ENCODE results near the gene GDI1. TPM values are rescaled to one million over a fixed set of nuclear protein-coding genes. Genes with fewer than 3 reads are reported as not detected.

GDI1 gene
- total RNA-seq, 1 experiment from 2014 or later, result 137 TPM

- peak; percentile 39 for DNase-seq (ENCODE audit: low spot score)
- no peaks in the 10 kb centered on the region for H3K4me1 ChIP-seq (ENCODE audit: insufficient read depth, low read length, poor library complexity, severe bottlenecking)
- no peaks in the 10 kb centered on the region for H3K36me3 ChIP-seq (ENCODE audit: insufficient read depth, low read length, poor library complexity, severe bottlenecking)
- intact Hi-C loops (cut with micrococcal nuclease; ENCODE audit: unreplicated experiment), result no loop called here
- H3K4me3 ChIP-seq (ENCODE audit: low read depth, low read length, poor library complexity, severe bottlenecking), result peak within 1 kb of the TSS; percentile 65
- TF ChIP-seq, protein P1, sequence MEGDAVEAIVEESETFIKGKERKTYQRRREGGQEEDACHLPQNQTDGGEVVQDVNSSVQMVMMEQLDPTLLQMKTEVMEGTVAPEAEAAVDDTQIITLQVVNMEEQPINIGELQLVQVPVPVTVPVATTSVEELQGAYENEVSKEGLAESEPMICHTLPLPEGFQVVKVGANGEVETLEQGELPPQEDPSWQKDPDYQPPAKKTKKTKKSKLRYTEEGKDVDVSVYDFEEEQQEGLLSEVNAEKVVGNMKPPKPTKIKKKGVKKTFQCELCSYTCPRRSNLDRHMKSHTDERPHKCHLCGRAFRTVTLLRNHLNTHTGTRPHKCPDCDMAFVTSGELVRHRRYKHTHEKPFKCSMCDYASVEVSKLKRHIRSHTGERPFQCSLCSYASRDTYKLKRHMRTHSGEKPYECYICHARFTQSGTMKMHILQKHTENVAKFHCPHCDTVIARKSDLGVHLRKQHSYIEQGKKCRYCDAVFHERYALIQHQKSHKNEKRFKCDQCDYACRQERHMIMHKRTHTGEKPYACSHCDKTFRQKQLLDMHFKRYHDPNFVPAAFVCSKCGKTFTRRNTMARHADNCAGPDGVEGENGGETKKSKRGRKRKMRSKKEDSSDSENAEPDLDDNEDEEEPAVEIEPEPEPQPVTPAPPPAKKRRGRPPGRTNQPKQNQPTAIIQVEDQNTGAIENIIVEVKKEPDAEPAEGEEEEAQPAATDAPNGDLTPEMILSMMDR (conservative IDR thresholded peaks at IDR 0.05; ENCODE audit: low read depth, low read length), result no peak
- no peak for TF ChIP-seq EZH2 (IDR thresholded peaks at IDR 0.05; ENCODE audit: borderline replicate concordance, low read depth, low read length, poor library complexity, severe bottlenecking)
- ChIA-PET POLR2A (ENCODE audit: low non-redundant PET) (no interaction called here), CTCF (no interaction called here)
- peak within 1 kb of the TSS; percentile 52 for H3K27ac ChIP-seq (ENCODE audit: low read depth, low read length, poor library complexity, severe bottlenecking)
- H3K27me3 ChIP-seq (replicated peaks; ENCODE audit: insufficient read depth, low read depth, low read length, poor library complexity), result no peaks in the 10 kb centered on the region
- BruUV-seq (replicated peaks), result no TSS peak
- no peaks in the 10 kb centered on the region for H3K9me3 ChIP-seq (ENCODE audit: low read depth, low read length, poor library complexity, severe bottlenecking)
Measured at GRCh38 chrX:154458116-154458953, 21.4 kb downstream of the GDI1 start, which contains the start of gene PLXNA3. TSS of gene PLXNA3 (plus strand) at chrX:154458281. CDS start at chrX:154460184, 1,903 bp downstream.

DNA sequence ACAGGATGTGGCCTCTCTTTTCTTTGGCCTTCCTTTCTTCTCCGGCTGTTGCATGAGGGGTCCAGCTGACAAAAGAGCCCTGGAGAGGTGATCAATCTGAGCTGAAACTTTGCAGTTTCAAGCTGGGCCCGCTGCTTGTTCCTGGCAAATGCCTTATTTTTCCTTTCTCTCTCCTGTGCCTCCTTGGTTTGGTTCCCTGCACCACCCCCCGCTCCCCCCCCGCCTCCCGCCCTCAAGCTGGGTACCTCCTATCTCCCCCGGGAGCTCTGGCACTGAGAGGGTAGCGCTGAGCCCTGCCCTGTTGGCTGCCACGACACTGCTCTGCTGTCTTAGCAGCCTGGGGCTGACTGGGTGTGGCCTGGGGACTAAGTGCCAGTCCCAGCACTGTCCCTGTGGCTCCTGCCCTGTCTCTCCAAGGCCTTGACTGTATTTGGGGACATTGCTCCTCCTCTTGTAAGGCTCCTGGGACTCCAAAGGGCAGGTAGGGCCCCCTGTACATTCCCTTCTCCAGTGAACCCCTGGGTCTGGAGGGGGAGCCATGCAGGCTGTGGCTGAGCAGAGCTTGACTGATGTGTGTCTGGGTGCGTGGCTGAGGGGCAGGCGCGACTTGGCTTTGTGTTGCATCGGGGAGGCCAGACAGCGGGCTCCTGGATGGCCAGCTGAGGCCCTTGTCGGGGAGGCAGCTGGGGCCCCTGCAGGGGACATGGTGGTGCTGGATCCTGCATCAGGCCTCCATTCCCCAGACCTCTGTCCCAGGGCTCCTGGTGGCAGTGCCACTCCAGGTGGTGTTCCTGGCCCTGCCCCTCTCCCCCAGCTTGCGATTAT lies 22.2 kb downstream of the GDI1 start:
- H3K27me3 ChIP-seq (replicated peaks; ENCODE audit: insufficient read depth, low read depth, low read length, poor library complexity), result no peaks in the 10 kb centered on the region
- H3K4me3 ChIP-seq (ENCODE audit: low read depth, low read length, poor library complexity, severe bottlenecking), result peak overlapping the region; percentile 65
- intact Hi-C loops (cut with micrococcal nuclease; ENCODE audit: unreplicated experiment), result no loop called here
- BruUV-seq (replicated peaks), result no TSS peak
- DNase-seq (ENCODE audit: low spot score), result peak; percentile 57
- peak overlapping the region; percentile 52 for H3K27ac ChIP-seq (ENCODE audit: low read depth, low read length, poor library complexity, severe bottlenecking)
- POLR2A ChIA-PET (ENCODE audit: low non-redundant PET), result no interaction called here
- no peaks in the 10 kb centered on the region for H3K4me1 ChIP-seq (ENCODE audit: insufficient read depth, low read length, poor library complexity, severe bottlenecking)
- no peaks in the 10 kb centered on the region for H3K36me3 ChIP-seq (ENCODE audit: insufficient read depth, low read length, poor library complexity, severe bottlenecking)
- no peaks in the 10 kb centered on the region for H3K9me3 ChIP-seq (ENCODE audit: low read depth, low read length, poor library complexity, severe bottlenecking)
- TF ChIP-seq, protein P1 (conservative IDR thresholded peaks at IDR 0.05; ENCODE audit: low read depth, low read length), result no peak
- TF ChIP-seq EZH2 (IDR thresholded peaks at IDR 0.05; ENCODE audit: borderline replicate concordance, low read depth, low read length, poor library complexity, severe bottlenecking), result no peak
- CTCF ChIA-PET, result no interaction called here

DNA sequence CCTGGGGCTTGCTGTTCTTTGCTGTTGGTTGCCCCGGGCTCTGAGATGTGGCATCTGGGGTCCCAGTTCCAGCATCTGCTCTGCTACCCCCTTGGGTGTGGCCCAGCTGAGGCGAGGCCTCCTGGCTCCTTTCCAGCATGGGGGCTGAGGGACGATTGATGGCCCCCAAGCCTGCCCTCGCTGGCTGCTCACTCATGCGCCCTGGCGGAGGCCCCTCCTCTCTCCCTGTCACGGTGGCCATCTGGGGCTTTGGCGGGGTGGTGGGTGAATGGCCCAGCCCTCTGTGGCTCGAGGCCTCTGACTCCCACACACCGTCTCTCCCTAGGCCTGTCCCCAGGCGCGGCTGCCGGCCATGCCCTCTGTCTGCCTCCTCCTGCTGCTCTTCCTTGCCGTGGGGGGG lies 22.9 kb downstream of the GDI1 start:
- CTCF ChIA-PET, result no interaction called here
- POLR2A ChIA-PET (ENCODE audit: low non-redundant PET), result no interaction called here
- BruUV-seq (replicated peaks), result no TSS peak
- TF ChIP-seq, protein P1 (conservative IDR thresholded peaks at IDR 0.05; ENCODE audit: low read depth, low read length), result no peak
- TF ChIP-seq EZH2 (IDR thresholded peaks at IDR 0.05; ENCODE audit: borderline replicate concordance, low read depth, low read length, poor library complexity, severe bottlenecking), result no peak
- Histone ChIP-seq H3K36me3 (ENCODE audit: insufficient read depth, low read length, poor library complexity, severe bottlenecking) (peaks cover 3% of the 10 kb centered on the region), H3K4me3 (ENCODE audit: low read depth, low read length, poor library complexity, severe bottlenecking) (peak overlapping the region; percentile 65), H3K4me1 (ENCODE audit: insufficient read depth, low read length, poor library complexity, severe bottlenecking) (no peaks in the 10 kb centered on the region), H3K27me3 (replicated peaks; ENCODE audit: insufficient read depth, low read depth, low read length, poor library complexity) (no peaks in the 10 kb centered on the region), H3K9me3 (ENCODE audit: low read depth, low read length, poor library complexity, severe bottlenecking) (no peaks in the 10 kb centered on the region), H3K27ac (ENCODE audit: low read depth, low read length, poor library complexity, severe bottlenecking) (no peak overlapping the region)
- DNase-seq (ENCODE audit: low spot score), result no peak
- intact Hi-C loops (cut with micrococcal nuclease; ENCODE audit: unreplicated experiment), result no loop called here

Data from A673 (cell line).